Liver (tissue), 9 donors: ENCODE results near the gene FAM193A. TPM values are rescaled to one million over a fixed set of nuclear protein-coding genes. Genes with fewer than 3 reads are reported as not detected.

ENCODE experiments used
- DNase-seq: peaks from one replicate; pipeline ENCODE4 v3.0.0-alpha.2; 2017; ENCODE audit warnings: low spot score
- H3K27ac ChIP-seq, 2 donors: one replicate each; pipeline ENCODE4 v1.7.0; 2013; ENCODE audit warnings: inconsistent platforms in 2 of 2, low read length in 2 of 2, control low read depth in 1 of 2, low read depth in 1 of 2, mild to moderate bottlenecking in 1 of 2
- H3K27me3 ChIP-seq, 4 donors: one replicate each; pipeline versions ENCODE4 v1.6.1 to v1.7.0; 2013; ENCODE audit warnings: low read length in 3 of 4, inconsistent platforms in 1 of 4, mild to moderate bottlenecking in 1 of 4, moderate library complexity in 1 of 4; ENCODE audit not compliant: control insufficient read depth in 4 of 4, insufficient read depth in 4 of 4
- H3K36me3 ChIP-seq, 4 donors: one replicate each; pipeline versions ENCODE4 v1.6.1 to v1.7.0; 2013; ENCODE audit warnings: low read length in 3 of 4, mild to moderate bottlenecking in 3 of 4, low read depth in 1 of 4, moderate library complexity in 1 of 4; ENCODE audit not compliant: control insufficient read depth in 4 of 4, insufficient read depth in 3 of 4
- H3K4me1 ChIP-seq, 4 donors: one replicate each; pipeline versions ENCODE4 v1.6.1 to v1.7.0; 2013; ENCODE audit warnings: low read length in 3 of 4, mild to moderate bottlenecking in 3 of 4, moderate library complexity in 1 of 4; ENCODE audit not compliant: control insufficient read depth in 4 of 4, insufficient read depth in 4 of 4
- H3K4me3 ChIP-seq, 3 donors: one replicate each; pipeline versions ENCODE4 v1.6.1 to v1.7.0; 2013; ENCODE audit warnings: low read length in 3 of 3, control low read depth in 1 of 3, low read depth in 1 of 3, mild to moderate bottlenecking in 1 of 3
- H3K9ac ChIP-seq, 2 donors: one replicate each; pipeline ENCODE4 v1.7.0; 2013; ENCODE audit warnings: low read length in 2 of 2, mild to moderate bottlenecking in 2 of 2, moderate library complexity in 2 of 2, control low read depth in 1 of 2, low read depth in 1 of 2
- H3K9me3 ChIP-seq, 4 donors: one replicate each; pipeline versions ENCODE4 v1.6.1 to v1.7.0; 2013; ENCODE audit warnings: low read length in 3 of 4; ENCODE audit not compliant: control insufficient read depth in 4 of 4
- CTCF ChIP-seq: fragments of 150-350 bp; IDR thresholded peaks from 2 replicates; pipeline ENCODE4 v1.5.1; 2017; ENCODE audit warnings: improper control_type of control experiment, low read depth, low read length; ENCODE audit not compliant: missing input control
- EGR1 ChIP-seq, 2 donors: IDR thresholded peaks; 2 replicates each; pipeline ENCODE4 v1.6.1; 2016 to 2018; ENCODE audit warnings: antibody characterized with exemption in 2 of 2, low read depth in 2 of 2
- FOXA1 ChIP-seq: IDR thresholded peaks from 2 replicates; pipeline ENCODE4 v1.6.1; 2016; ENCODE audit warnings: antibody characterized with exemption
- FOXA2 ChIP-seq: IDR thresholded peaks from 2 replicates; pipeline ENCODE4 v1.6.1; 2016; ENCODE audit warnings: antibody characterized with exemption
- GABPA ChIP-seq, 2 donors: IDR thresholded peaks in 1 of 2; conservative IDR thresholded peaks in 1 of 2; 2 replicates each; pipeline ENCODE4 v1.6.1; 2016; ENCODE audit warnings: antibody characterized with exemption in 2 of 2, mild to moderate bottlenecking in 1 of 2, moderate library complexity in 1 of 2
- HNF4A ChIP-seq, 2 donors: conservative IDR thresholded peaks; 2 replicates each; pipeline ENCODE4 v1.6.1; 2016; ENCODE audit warnings: antibody characterized with exemption in 2 of 2, mild to moderate bottlenecking in 2 of 2
- HNF4G ChIP-seq: IDR thresholded peaks from 2 replicates; pipeline ENCODE4 v1.6.1; 2016; ENCODE audit warnings: antibody characterized with exemption
- JUND ChIP-seq, 2 donors: IDR thresholded peaks; 2 replicates each; pipeline ENCODE4 v1.6.1; 2016; ENCODE audit warnings: antibody characterized with exemption in 2 of 2
- NR2F2 ChIP-seq: IDR thresholded peaks from 2 replicates; pipeline ENCODE4 v1.6.1; 2016; ENCODE audit warnings: antibody characterized with exemption
- RAD21 ChIP-seq, 2 donors: IDR thresholded peaks; 2 replicates each; pipeline ENCODE4 v1.6.1; 2016; ENCODE audit warnings: antibody characterized with exemption in 2 of 2, mild to moderate bottlenecking in 2 of 2
- REST ChIP-seq: IDR thresholded peaks from 2 replicates; pipeline ENCODE4 v1.6.1; 2016; ENCODE audit warnings: antibody characterized with exemption, mild to moderate bottlenecking
- RXRA ChIP-seq, 2 donors: IDR thresholded peaks; 2 replicates each; pipeline ENCODE4 v1.6.1; 2017 to 2018; ENCODE audit warnings: antibody characterized with exemption in 2 of 2, mild to moderate bottlenecking in 1 of 2
- SP1 ChIP-seq: IDR thresholded peaks from 2 replicates; pipeline ENCODE4 v1.6.1; 2018; ENCODE audit warnings: antibody characterized with exemption, mild to moderate bottlenecking
- TAF1 ChIP-seq: conservative IDR thresholded peaks from 2 replicates; pipeline ENCODE4 v1.6.1; 2016; ENCODE audit warnings: antibody characterized with exemption, mild to moderate bottlenecking
- YY1 ChIP-seq: IDR thresholded peaks from 2 replicates; pipeline ENCODE4 v1.6.1; 2016; ENCODE audit warnings: antibody characterized with exemption, mild to moderate bottlenecking
- WGBS: extraction: QIAGEN DNeasy Blood & Tissue Kit; methylation state at CpG from one replicate; pipeline ENCODE4 v1.1.7; 2013; 5-methylcytosine and 5-hydroxymethylcytosine counted together
- polyA plus RNA-seq, 2 donors: library from polyadenylated mRNA; stranded (reverse) in 1 of 2; unstranded in 1 of 2; fragments of 200-250 nt in 1 of 2; fragments of >200 nt in 1 of 2; fragmentation: Nextera tagmentation in 1 of 2; extraction: Ambion mirVana in 1 of 2; gene quantifications; one replicate each; pipeline versions ENCODE4 v1.2.1 to v1.2.3, GENCODE V29; 2013 to 2015
- total RNA-seq, 2 donors: library from RNA; depleted of rRNA; stranded (reverse); fragments of >200 nt; gene quantifications; one replicate each; pipeline ENCODE4 v1.2.3, GENCODE V29; 2014
- TF ChIP-seq, protein P1 (sequence below): IDR thresholded peaks from 2 replicates; pipeline ENCODE4 v1.6.1; 2016; ENCODE audit warnings: antibody characterized with exemption
- TF ChIP-seq, protein P2 (sequence below): IDR thresholded peaks from 2 replicates; pipeline ENCODE4 v1.6.1; 2016; ENCODE audit warnings: antibody characterized with exemption
- TF ChIP-seq, protein P3 (sequence below): IDR thresholded peaks from 2 replicates; pipeline ENCODE4 v1.6.1; 2016; ENCODE audit warnings: antibody characterized with exemption
- donor health status: healthy.
- donor health status: healthy.
- donor health status: healthy.
- donor health status: healthy.
- donor health status: healthy.

The FAM193A gene
- total and polyA plus RNA-seq, 4 donors, result 3.9 to 10.2 (median 7.0) TPM

DNA sequence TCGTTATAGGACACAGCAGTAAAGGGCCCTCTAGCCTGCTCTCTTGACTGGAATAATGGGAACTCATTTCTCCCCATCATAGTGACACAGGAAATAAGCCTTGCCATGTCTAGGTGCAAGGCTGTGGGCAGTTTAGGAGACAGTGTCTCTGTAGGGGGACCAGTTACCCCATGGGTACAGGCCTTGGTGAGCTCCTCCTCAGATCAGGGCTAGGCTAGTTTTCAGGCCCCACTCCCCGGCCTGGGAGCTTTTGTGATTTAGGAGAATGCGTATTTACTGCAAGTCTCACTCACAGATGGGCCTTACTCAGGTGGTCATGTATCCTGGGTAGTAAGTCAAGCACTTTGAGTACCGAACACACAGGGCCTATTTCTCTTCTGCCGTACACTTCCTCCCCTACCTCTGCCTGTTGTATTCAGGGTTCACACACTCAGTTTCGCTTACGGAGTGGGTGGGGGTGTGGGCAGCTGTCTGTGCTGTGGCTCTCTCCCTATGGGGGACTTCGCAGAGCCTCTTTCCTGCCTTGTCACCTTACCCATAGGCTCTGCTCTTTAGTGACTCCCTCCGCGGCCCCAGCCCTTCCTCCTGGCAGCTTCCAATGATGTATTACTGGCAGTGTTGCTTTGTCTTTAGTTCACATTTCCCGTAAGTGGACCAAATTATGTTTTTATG lies 34.2 kb downstream of the FAM193A start:
- WGBS, result 82% methylated on average over 11 of the region's 11 CpGs
- no peak for DNase-seq
- no peak overlapping the region for H3K9ac ChIP-seq
- H3K27me3 ChIP-seq, result no peaks in the 10 kb centered on the region
- H3K27ac ChIP-seq, result no peak overlapping the region
- H3K4me1 ChIP-seq, result no peaks in the 10 kb centered on the region
- TF ChIP-seq GABPA (IDR thresholded peaks at IDR 0.05 in 1 of 2, conservative IDR thresholded peaks at IDR 0.05 in 1 of 2) (no peak), CTCF (no peak), SP1 (no peak), RXRA (IDR thresholded peaks at IDR 0.05) (no peak), YY1 (no peak), NR2F2 (no peak), REST (no peak), HNF4A (conservative IDR thresholded peaks at IDR 0.05) (no peak), HNF4G (no peak), EGR1 (IDR thresholded peaks at IDR 0.05; ENCODE audit: low read depth in 2 of 2) (no peak), RAD21 (IDR thresholded peaks at IDR 0.05) (no peak)
- TF ChIP-seq, protein P1, sequence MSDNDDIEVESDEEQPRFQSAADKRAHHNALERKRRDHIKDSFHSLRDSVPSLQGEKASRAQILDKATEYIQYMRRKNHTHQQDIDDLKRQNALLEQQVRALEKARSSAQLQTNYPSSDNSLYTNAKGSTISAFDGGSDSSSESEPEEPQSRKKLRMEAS, result no peak
- TF ChIP-seq, protein P2, sequence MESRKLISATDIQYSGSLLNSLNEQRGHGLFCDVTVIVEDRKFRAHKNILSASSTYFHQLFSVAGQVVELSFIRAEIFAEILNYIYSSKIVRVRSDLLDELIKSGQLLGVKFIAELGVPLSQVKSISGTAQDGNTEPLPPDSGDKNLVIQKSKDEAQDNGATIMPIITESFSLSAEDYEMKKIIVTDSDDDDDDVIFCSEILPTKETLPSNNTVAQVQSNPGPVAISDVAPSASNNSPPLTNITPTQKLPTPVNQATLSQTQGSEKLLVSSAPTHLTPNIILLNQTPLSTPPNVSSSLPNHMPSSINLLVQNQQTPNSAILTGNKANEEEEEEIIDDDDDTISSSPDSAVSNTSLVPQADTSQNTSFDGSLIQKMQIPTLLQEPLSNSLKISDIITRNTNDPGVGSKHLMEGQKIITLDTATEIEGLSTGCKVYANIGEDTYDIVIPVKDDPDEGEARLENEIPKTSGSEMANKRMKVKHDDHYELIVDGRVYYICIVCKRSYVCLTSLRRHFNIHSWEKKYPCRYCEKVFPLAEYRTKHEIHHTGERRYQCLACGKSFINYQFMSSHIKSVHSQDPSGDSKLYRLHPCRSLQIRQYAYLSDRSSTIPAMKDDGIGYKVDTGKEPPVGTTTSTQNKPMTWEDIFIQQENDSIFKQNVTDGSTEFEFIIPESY, result no peak
- TF ChIP-seq, protein P3, sequence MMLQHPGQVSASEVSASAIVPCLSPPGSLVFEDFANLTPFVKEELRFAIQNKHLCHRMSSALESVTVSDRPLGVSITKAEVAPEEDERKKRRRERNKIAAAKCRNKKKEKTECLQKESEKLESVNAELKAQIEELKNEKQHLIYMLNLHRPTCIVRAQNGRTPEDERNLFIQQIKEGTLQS, result no peak
- H3K9me3 ChIP-seq, result no peaks in the 10 kb centered on the region
- H3K4me3 ChIP-seq, result no peak overlapping the region
- H3K36me3 ChIP-seq, result peaks cover 0 to 3% (median 0%) of the 10 kb centered on the region in 4 donors

GRCh38 chr4:2572076-2572475 lies 35.6 kb downstream of the FAM193A start:
- no peak overlapping the region for H3K4me3 ChIP-seq
- no peaks in the 10 kb centered on the region for H3K27me3 ChIP-seq
- peaks cover 0 to 3% (median 0%) of the 10 kb centered on the region in 4 donors for H3K36me3 ChIP-seq
- no peak overlapping the region for H3K27ac ChIP-seq
- H3K9ac ChIP-seq, result no peak overlapping the region
- TF ChIP-seq FOXA2 (no peak), TAF1 (no peak), EGR1 (IDR thresholded peaks at IDR 0.05; ENCODE audit: low read depth in 2 of 2) (no peak), RAD21 (IDR thresholded peaks at IDR 0.05) (no peak), SP1 (no peak), FOXA1 (no peak), YY1 (no peak), REST (no peak), JUND (IDR thresholded peaks at IDR 0.05) (no peak)
- TF ChIP-seq, protein P3, result no peak
- TF ChIP-seq, protein P1, result no peak
- H3K4me1 ChIP-seq, result no peaks in the 10 kb centered on the region
- H3K9me3 ChIP-seq, result no peaks in the 10 kb centered on the region
- DNase-seq, result no peak
- 96% methylated on average over 12 of the region's 12 CpGs for WGBS
